Peyer's patch (tissue), 4 donors: ENCODE data around the gene MAP3K3. TPM values are rescaled to one million over a fixed set of nuclear protein-coding genes. Genes with fewer than 3 reads are reported as not detected.

Source experiments
- DNase-seq, 3 donors: peaks; one replicate each; pipeline ENCODE4 v3.0.0-alpha.2; 2017 to 2019
- H3K27ac ChIP-seq, 4 donors: fragments of 200-600 bp; sonication (generic); one replicate each; pipeline ENCODE4 v1.5.1; 2016 to 2019
- H3K27me3 ChIP-seq, 2 donors: fragments of 200-600 bp; sonication (generic); one replicate each; pipeline ENCODE4 v1.5.1; 2019
- H3K36me3 ChIP-seq, 3 donors: fragments of 200-600 bp; sonication (generic); one replicate each; pipeline ENCODE4 v1.5.1; 2016 to 2019
- H3K4me1 ChIP-seq, 4 donors: fragments of 200-600 bp; sonication (generic); one replicate each; pipeline ENCODE4 v1.5.1; 2016 to 2019
- H3K4me3 ChIP-seq, 4 donors: fragments of 200-600 bp; sonication (generic); 1 replicate in 3 of 4; 2 replicates in 1 of 4; pipeline ENCODE4 v1.5.1; 2016 to 2019; ENCODE audit warnings: mild to moderate bottlenecking in 1 of 4
- H3K9me3 ChIP-seq, 4 donors: fragments of 200-600 bp; sonication (generic); one replicate each; pipeline ENCODE4 v1.5.1; 2016 to 2019; ENCODE audit warnings: mild to moderate bottlenecking in 1 of 4
- POLR2A ChIP-seq, 2 donors: fragments of 450-650 bp; IDR thresholded peaks; one replicate each; pipeline ENCODE4 v1.5.1; 2017; ENCODE audit warnings: antibody characterized with exemption in 2 of 2, mild to moderate bottlenecking in 2 of 2, moderate library complexity in 2 of 2
- total RNA-seq, 4 donors: library from RNA; depleted of rRNA; stranded (reverse); fragments of >200 nt; gene quantifications; one replicate each; pipeline ENCODE4 v1.1.0, GENCODE V29; 2016
- TF ChIP-seq, protein P1 (sequence below), 6 experiments: fragments of 450-650 bp in 4 of 6; fragments of 200-600 bp in 2 of 6; sonication (generic) in 1 of 6; IDR thresholded peaks; one replicate each; pipeline ENCODE4 v1.5.1; 2017 to 2019; ENCODE audit warnings: antibody characterized with exemption in 6 of 6, mild to moderate bottlenecking in 3 of 6, moderate library complexity in 1 of 6

MAP3K3 gene
- total RNA-seq, 4 donors from 2014 or later: 17.3 to 61.9 (median 39.2) TPM

DNA sequence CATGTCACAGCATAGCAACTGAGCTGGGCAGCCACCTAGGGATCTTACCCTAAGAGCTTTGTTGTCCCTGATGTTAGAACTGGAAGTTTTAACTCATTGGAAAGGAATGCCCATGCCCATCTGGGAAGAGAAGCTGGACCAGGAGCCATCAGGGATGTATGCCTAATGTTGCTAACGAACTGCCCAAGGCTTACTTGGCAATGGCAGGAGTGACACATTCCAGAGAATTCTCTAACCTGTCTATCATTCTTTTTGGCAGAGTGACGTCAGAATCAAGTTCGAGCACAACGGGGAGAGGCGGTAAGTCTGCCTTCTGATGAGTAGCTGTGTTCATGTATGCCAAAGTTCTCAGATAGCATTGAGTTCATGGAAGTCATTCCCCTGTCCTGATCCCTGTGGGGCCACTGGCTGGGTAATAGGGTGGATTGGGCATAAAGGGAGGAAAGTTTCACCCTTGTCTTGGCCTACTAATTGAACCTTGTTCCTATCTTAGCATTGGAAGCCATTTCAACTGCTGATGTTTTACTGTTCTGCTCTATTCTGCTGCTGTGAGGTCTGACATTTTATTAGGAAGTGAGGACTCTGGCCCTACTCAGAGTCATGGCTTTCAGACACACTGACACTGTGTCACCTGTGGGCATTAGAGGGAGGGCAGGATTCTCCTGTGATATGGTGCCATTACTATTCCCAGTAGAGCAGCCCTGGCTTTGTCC is 23.7 kb downstream of the MAP3K3 start:
- Histone ChIP-seq H3K36me3 (peaks cover 0 to 9% (median 0%) of the 10 kb centered on the region in 3 donors), H3K9me3 (no peaks in the 10 kb centered on the region), H3K27ac (peak overlapping the region in 1 of 4 donors; percentile 51), H3K4me1 (no peaks in the 10 kb centered on the region), H3K4me3 (no peak overlapping the region), H3K27me3 (no peaks in the 10 kb centered on the region)
- DNase-seq: no peak
- TF ChIP-seq POLR2A (IDR thresholded peaks at IDR 0.05): no peak
- TF ChIP-seq, protein P1, sequence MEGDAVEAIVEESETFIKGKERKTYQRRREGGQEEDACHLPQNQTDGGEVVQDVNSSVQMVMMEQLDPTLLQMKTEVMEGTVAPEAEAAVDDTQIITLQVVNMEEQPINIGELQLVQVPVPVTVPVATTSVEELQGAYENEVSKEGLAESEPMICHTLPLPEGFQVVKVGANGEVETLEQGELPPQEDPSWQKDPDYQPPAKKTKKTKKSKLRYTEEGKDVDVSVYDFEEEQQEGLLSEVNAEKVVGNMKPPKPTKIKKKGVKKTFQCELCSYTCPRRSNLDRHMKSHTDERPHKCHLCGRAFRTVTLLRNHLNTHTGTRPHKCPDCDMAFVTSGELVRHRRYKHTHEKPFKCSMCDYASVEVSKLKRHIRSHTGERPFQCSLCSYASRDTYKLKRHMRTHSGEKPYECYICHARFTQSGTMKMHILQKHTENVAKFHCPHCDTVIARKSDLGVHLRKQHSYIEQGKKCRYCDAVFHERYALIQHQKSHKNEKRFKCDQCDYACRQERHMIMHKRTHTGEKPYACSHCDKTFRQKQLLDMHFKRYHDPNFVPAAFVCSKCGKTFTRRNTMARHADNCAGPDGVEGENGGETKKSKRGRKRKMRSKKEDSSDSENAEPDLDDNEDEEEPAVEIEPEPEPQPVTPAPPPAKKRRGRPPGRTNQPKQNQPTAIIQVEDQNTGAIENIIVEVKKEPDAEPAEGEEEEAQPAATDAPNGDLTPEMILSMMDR (IDR thresholded peaks at IDR 0.05): no peak

DNA sequence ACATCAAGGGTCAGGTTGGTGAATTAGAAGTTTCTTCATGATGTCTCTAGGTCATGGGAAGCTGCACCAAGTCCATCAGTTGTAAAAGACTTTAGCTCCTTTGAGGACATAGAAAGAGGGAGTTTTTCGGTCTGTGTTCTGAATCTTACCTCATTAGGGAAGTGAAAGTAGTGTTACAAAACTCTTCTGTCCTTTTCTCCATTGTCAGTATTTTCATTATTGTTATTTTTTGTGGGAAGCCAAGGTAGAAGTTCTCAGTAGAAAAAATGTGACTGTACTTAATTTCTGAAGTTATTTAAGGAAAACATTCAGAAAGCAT is 24.2 kb downstream of the MAP3K3 start:
- Histone ChIP-seq H3K9me3 (no peaks in the 10 kb centered on the region), H3K27ac (peak overlapping the region in 1 of 4 donors; percentile 51)

DNA sequence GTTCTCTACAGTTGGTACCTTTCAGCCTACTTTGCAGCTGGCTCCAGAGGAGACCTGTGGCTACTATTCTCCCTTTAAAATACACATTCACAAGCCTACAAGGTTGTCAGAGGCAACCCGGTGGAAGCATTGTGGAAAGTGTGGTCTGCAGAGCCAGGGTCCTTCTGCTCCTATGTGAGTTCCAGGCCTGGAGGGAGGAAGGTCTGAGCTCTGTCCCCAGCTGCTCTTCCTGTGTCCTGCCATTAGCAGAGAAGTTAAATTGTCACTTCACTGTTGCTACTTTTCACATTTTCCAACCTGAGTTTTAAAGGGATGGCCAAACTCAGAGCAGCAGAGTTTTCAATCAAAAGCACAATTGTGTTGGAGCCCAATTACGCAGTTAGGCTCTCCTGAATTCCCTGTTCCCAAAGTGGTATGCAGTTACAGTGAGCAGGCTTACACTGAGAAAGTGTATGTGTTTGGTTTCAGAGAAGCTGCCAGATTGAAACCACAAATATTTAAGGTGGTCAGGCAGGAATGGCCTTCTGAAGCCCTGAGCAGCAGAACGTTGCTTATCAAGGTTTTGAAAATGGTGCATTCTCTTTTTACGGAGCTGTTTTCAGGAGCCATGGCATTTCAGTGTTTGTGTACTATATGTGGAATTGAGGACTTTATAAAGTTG is 25.0 kb downstream of the MAP3K3 start:
- no peak overlapping the region for H3K27ac ChIP-seq
- no peaks in the 10 kb centered on the region for H3K27me3 ChIP-seq
- TF ChIP-seq, protein P1 (IDR thresholded peaks at IDR 0.05): no peak
- TF ChIP-seq POLR2A (IDR thresholded peaks at IDR 0.05): no peak
- H3K4me3 ChIP-seq: no peak overlapping the region
- no peaks in the 10 kb centered on the region for H3K9me3 ChIP-seq
- no peaks in the 10 kb centered on the region for H3K4me1 ChIP-seq
- no peak for DNase-seq
- peaks cover 0 to 10% (median 0%) of the 10 kb centered on the region in 3 donors for H3K36me3 ChIP-seq

More for the DNA sequence above, 24.2 kb downstream of the MAP3K3 start:
- DNase-seq: no peak
- H3K27me3 ChIP-seq: no peaks in the 10 kb centered on the region
- TF ChIP-seq, protein P1 (IDR thresholded peaks at IDR 0.05): no peak
- TF ChIP-seq POLR2A (IDR thresholded peaks at IDR 0.05): no peak
- no peak overlapping the region for H3K4me3 ChIP-seq
- no peaks in the 10 kb centered on the region for H3K4me1 ChIP-seq
- H3K36me3 ChIP-seq: peaks cover 0 to 9% (median 0%) of the 10 kb centered on the region in 3 donors

DNA sequence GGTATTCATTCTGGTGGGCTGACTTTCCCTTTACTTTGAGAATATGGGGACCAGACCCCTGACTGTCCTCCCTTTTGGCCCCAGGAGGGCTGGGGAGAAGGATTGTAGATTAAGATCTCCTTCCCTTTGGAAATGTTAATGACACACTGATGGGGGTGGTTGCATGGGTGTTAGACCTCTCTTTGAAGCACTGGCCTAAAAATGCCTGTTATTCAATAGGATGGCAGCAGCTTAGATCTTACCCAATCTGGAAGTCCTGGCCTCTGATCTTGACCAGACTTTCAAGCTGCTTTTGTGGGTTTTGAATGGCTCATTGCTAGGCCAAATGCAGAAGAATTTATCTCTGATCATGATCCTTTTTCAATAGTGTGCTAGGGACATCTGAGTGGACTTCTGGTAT is 25.7 kb downstream of the MAP3K3 start:
- no peak for TF ChIP-seq POLR2A (IDR thresholded peaks at IDR 0.05)
- TF ChIP-seq, protein P1 (IDR thresholded peaks at IDR 0.05): no peak
- H3K4me1 ChIP-seq: no peaks in the 10 kb centered on the region
- H3K27ac ChIP-seq: no peak overlapping the region

DNA sequence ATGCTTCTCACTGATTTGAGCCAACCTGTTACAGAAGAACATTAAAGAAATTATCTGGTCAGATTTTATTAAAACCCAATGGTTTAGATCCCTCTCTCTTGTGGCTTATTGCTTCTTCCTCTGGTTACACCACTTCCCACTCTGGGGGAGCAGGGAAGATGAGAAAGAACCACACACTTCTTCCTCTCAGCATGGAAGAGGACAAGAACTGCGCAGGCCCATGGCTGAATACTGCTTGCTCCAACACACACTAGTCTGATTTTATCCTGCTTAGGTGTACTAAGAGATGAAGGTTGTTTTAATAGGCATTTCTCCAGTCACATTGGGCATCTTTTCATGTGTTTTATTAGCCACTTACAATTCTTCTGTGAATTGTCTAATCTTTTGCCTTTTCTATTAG is 27.6 kb downstream of the MAP3K3 start:
- no peak for DNase-seq
- Histone ChIP-seq H3K27me3 (no peaks in the 10 kb centered on the region), H3K36me3 (peaks cover 0 to 25% (median 0%) of the 10 kb centered on the region in 3 donors), H3K27ac (no peak overlapping the region), H3K4me3 (no peak overlapping the region), H3K4me1 (no peaks in the 10 kb centered on the region), H3K9me3 (no peaks in the 10 kb centered on the region)
- no peak for TF ChIP-seq POLR2A (IDR thresholded peaks at IDR 0.05)
- TF ChIP-seq, protein P1 (IDR thresholded peaks at IDR 0.05): no peak

More for the DNA sequence above, 25.7 kb downstream of the MAP3K3 start:
- H3K36me3 ChIP-seq: peaks cover 0 to 17% (median 0%) of the 10 kb centered on the region in 3 donors
- H3K27me3 ChIP-seq: no peaks in the 10 kb centered on the region
- no peak overlapping the region for H3K4me3 ChIP-seq
- no peak for DNase-seq
- no peaks in the 10 kb centered on the region for H3K9me3 ChIP-seq
